HK-2 (cell line): ENCODE data around the gene SLC6A1.

Source experiments
- DNase-seq: peaks from one replicate; pipeline ENCODE4 v3.0.0-alpha.2; 2018; ENCODE audit not compliant: unreplicated experiment

Gene SLC6A1

DNA sequence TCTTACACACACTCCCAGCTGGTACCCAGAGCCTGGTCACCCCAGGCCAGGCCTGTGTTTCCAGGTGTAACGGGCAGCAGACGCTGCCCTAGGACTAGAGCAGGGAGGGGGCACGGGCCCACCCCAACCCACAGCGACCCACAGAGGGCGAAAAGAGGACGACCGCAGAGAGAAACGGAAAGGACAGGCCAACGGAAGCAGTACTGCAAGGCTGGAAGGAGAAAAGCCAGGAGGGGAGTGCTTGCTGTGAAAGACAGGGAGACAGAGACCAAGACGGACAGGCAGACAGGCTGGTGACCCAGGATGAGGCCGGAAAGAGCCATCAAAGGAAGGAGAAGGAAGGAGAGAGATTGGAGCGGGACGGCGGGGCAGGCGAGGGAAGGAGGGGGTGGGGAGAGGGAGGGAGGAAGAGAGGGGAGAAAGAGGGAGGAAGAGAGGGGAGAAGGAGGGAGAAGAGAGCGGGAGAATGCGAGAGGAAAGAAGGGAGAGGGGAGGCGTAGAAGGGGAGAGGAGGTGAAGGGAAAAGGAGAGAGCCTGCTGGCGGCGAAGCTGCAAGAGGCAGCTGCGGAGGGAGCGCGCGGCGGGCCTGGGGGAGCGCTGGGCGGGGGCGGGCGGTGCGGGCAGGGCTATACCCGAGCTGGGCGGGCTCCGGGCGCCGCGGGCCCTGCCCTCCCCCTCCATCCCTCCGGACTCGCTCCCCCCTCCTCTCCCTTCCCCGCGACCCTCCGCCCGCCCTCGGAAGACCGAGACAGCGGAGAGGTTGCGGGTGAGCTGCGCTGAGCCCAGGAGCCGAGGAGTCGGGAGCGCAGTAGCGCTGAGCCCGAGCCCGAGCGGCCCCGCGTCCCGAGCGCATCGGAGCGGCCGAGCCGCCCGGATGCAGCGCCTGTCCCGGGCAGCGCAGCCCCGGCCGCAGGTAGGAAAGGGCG, at the start of gene SLC6A1:
SLC6A1 (plus strand) TSS at position 732 of the 926 bp plus-strand sequence. CDS start 24,464 bp downstream, outside the sequence.
- DNase-seq: no peak

DNA sequence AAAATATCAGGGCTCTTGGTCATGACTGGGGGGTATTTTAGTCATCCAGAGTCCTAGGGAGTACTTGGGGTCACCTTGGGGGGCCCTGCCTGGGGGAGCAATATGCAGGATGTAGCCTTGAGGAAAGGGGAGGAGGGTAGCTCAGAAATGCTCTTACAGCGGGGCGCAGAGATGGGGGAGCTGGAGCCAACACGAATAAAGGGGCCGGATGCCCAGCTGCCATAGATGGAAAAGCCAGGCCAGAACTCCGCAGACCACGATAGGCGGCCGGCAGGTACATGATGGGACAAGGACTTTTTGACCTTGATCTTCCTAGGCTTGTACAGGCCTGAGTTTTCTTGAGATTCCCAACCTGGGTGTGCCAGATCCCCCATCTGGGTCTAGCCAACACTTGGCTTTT, 47.7 kb upstream of the SLC6A1 start:
- no peak for DNase-seq

DNA sequence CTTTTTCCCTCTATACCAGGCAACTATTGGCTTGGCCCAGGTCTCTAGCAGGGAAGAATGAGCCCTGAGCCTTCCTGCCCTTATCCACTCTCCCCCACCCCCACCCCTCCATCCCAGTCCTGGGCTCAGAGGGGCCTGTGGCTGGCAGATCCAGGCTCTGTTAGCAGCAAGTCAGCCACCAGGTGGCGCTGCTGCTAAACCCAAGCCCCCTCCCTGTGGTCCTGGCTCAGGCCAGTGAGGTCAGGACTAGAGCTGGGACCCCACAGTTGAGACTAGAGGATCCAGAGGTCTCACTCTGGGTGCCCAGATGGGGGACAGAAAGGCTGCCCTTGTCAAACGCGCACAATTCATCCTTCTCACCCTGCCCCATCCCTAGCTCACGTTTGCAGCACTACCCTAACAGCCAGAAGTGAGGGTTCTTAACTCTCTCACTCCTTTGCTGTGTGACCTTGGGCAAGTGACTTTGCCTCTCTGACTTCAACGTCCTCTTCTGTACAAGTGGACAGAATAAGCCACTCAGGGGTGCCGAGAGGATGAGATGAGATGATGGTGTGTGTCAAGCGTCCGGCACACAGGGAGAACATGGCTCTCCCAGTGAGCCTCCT, 46.8 kb upstream of the SLC6A1 start:
- peak; percentile 37 for DNase-seq

- no peak for DNase-seq
Measured at GRCh38 chr3:10946526-10946925, 46.0 kb upstream of the SLC6A1 start.

GRCh38 chr3:10948326-10948725, 44.2 kb upstream of the SLC6A1 start:
- no peak for DNase-seq

DNA sequence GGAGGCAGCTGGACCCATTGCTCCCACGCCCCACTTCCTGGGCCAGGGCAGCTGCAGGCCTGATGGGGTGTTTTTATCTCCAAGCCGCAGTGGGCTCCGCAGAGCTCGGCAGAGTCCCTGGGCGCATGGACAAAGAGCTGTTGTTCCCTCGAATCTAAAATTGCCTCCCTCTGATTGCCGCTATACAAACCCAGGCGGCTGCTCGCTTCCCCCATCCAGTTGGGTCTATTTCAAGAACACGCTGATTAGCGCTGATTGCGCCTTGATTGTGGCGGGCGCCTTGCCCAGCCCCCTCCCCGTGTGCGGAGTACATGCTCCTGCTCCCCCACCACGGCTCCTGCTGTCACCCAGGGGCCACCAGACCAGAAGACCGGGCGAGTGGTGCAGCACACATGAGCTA, 43.4 kb upstream of the SLC6A1 start:
- DNase-seq: no peak

- DNase-seq: peak; percentile 15
Measured at GRCh38 chr3:10950476-10951294, 41.9 kb upstream of the SLC6A1 start.

- no peak for DNase-seq
Measured at GRCh38 chr3:10951295-10951926, 41.1 kb upstream of the SLC6A1 start.

DNA sequence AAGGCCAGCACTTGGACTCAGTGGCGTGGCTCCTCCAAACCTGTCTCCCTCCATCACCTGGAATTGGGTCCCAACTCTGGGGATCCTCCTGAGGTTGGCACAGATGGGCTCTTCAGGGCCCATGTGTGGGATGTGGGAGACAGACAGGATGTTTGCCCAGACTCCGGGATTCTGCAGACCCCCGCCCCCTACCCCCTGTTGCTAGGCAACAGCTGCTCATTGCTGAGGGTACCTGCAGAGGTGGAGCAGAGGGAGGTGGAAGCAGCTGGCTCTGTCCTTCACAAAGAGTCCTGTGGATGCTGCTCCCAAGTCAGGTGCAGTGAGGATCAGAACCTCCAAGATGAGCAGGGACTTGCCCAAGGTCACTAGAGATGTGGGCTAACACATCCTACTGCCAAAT, 40.0 kb upstream of the SLC6A1 start:
- DNase-seq: no peak

- no peak for DNase-seq
Measured at GRCh38 chr3:10954740-10955139, 37.8 kb upstream of the SLC6A1 start.

DNA sequence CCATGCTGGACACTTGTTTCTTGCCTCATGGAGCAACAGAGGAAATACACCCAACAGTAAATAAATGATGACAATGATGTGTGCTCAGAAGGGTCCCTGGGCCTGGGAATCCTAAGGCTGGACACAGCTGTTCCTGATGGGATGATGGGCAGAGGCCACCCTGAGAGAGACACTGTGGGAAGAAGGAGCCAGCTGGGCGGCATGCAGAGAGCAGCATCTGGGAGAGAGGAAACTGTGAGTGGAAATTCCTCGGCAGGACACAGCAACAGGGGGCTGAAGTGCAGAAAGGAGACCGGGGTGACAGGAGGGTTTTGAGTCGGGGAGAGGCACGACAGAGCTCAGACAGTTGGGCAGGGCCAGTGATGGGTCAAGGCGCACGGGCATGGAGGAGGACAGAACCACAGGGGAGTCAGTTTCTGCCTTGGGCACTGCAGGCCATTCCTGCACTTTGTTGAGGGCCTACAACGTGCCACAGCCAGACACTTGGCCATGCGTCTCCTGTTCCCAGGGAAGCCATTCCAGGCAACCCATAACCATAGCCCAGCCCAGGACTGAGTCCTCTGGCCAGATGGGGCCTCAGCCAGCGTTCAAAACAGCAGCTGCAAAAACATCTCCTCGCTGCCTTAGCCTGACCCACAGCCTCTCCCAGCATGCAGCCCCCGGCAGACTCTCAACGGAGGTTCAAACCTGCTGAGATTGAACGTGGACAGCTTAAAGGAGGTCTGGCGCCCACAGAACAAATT, 36.7 kb upstream of the SLC6A1 start:
- no peak for DNase-seq

GRCh38 chr3:10956531-10956930, 36.0 kb upstream of the SLC6A1 start:
- no peak for DNase-seq

DNA sequence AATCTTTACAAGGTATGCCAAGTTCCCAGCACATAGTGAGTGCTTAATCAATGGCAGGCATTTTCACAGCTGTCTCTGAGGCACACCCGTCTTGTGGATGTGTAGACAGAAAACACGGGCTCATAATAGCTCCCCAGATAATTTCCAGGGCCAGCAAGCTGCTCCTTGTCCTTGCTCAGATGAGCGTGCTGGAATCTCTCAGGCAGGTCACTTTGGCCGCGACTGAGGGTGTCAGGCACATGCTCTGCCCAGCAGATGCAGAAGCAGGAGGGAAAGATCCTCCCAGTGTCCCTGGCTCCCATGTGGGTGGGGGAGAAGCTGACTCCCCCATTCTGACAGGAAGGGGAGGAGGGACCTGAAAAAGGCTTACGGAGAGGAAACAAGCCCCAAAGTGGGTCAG, 35.6 kb upstream of the SLC6A1 start:
- DNase-seq: no peak

GRCh38 chr3:10957976-10958749, 34.4 kb upstream of the SLC6A1 start:
- DNase-seq: no peak

GRCh38 chr3:10960255-10960654, 32.3 kb upstream of the SLC6A1 start:
- no peak for DNase-seq

GRCh38 chr3:10961921-10962320, 30.6 kb upstream of the SLC6A1 start:
- no peak for DNase-seq

GRCh38 chr3:10962481-10963036, 30.0 kb upstream of the SLC6A1 start:
- no peak for DNase-seq

DNA sequence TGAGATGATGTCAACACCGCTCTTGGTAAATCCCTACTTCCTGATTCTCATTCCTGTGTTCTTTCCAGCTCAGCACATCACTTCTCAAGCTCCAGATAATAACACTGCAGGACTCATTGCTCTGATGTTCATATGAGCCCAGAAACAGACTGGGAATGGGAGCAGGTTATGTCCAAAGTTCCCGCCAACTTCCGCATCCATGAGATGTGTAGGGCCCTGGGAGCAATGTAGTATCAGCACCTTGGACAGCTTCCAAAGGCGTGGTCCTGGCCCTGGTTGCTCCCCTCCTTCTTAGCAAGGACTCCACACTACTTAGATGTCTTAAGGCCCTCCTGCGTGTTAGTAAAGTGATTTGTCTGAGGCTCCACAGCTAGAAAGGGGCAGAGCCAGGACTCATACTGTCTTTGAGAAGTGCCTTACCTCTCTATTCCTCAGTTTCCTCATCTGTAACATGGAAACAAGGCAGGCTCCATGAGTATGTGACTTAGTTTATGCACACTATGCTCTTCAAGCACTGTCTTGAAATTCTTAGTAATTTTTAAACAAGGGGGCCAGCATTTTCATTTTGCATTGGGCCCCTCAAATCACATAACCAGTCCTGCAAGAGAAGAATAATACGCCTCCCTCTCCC, 27.9 kb upstream of the SLC6A1 start:
- DNase-seq: no peak

GRCh38 chr3:10968401-10968800, 24.1 kb upstream of the SLC6A1 start:
- DNase-seq: no peak
